Stimulated activated effector memory CD8-positive, alpha-beta T cell treated with anti-CD3 and anti-CD28 coated beads, Interleukin-12 subunit alpha, Interleukin-12 subunit beta, amount 100 ng/mL, for 72 hours (primary cell): ENCODE results near the gene PPP1R9A.
A peak's percentile ranks its signal among the peaks of the same experiment; 100 is the strongest.

Source experiments
- ATAC-seq: fragments of 150-1000 bp; cut with Tn5 transposase; 2 replicates; pipeline ENCODE4 v1.10.0; 2021
- DNase-seq, 2 donors: peaks; one replicate each; pipeline ENCODE4 v3.0.0; 2021 to 2022; ENCODE audit warnings: low spot score in 2 of 2
- H3K27ac Mint-ChIP-seq: one replicate; pipeline ENCODE4 v1.8.0; 2022; ENCODE audit warnings: mild to moderate bottlenecking, mixed read lengths
- H3K36me3 Mint-ChIP-seq: one replicate; pipeline ENCODE4 v1.8.0; 2022; ENCODE audit warnings: mild to moderate bottlenecking, mixed read lengths
- H3K4me1 Mint-ChIP-seq: one replicate; pipeline ENCODE4 v1.8.0; 2022; ENCODE audit warnings: mixed read lengths
- H3K4me3 Mint-ChIP-seq: one replicate; pipeline ENCODE4 v1.8.0; 2022; ENCODE audit warnings: mild to moderate bottlenecking, mixed read lengths
- H3K9me3 Mint-ChIP-seq: one replicate; pipeline ENCODE4 v1.8.0; 2022; ENCODE audit warnings: mixed read lengths

The PPP1R9A gene

GRCh38 chr7:95295397-95295796 lies 388.0 kb downstream of the PPP1R9A start:
- H3K9me3 Mint-ChIP-seq: no peaks in the 10 kb centered on the region
- DNase-seq (no peak), ATAC-seq (no peak)
- H3K4me3 Mint-ChIP-seq: no peak overlapping the region
- H3K36me3 Mint-ChIP-seq: no peaks in the 10 kb centered on the region
- no peak overlapping the region for H3K27ac Mint-ChIP-seq
- H3K4me1 Mint-ChIP-seq: no peaks in the 10 kb centered on the region

GRCh38 chr7:95296456-95296855 lies 389.1 kb downstream of the PPP1R9A start:
- no peaks in the 10 kb centered on the region for H3K9me3 Mint-ChIP-seq
- DNase-seq: no peak

GRCh38 chr7:95297041-95297440 lies 389.6 kb downstream of the PPP1R9A start:
- Mint-ChIP-seq H3K9me3 (no peaks in the 10 kb centered on the region), H3K36me3 (no peaks in the 10 kb centered on the region), H3K27ac (no peak overlapping the region), H3K4me3 (no peak overlapping the region), H3K4me1 (no peaks in the 10 kb centered on the region)
- no peak for ATAC-seq
- no peak for DNase-seq

More at GRCh38 chr7:95296456-95296855, 389.1 kb downstream of the PPP1R9A start:
- no peak for ATAC-seq
- Mint-ChIP-seq H3K4me3 (no peak overlapping the region), H3K27ac (no peak overlapping the region), H3K4me1 (no peaks in the 10 kb centered on the region), H3K36me3 (no peaks in the 10 kb centered on the region)

GRCh38 chr7:95298091-95298490 lies 390.7 kb downstream of the PPP1R9A start:
- ATAC-seq (no peak), DNase-seq (no peak)
- Mint-ChIP-seq H3K36me3 (no peaks in the 10 kb centered on the region), H3K27ac (no peak overlapping the region), H3K9me3 (no peaks in the 10 kb centered on the region), H3K4me3 (no peak overlapping the region), H3K4me1 (no peaks in the 10 kb centered on the region)

GRCh38 chr7:95303013-95303905 lies 395.9 kb downstream of the PPP1R9A start:
- DNase-seq (no peak), ATAC-seq (no peak)
- Mint-ChIP-seq H3K27ac (no peak overlapping the region), H3K4me1 (no peaks in the 10 kb centered on the region), H3K4me3 (no peak overlapping the region), H3K9me3 (no peaks in the 10 kb centered on the region), H3K36me3 (no peaks in the 10 kb centered on the region)

- H3K4me3 Mint-ChIP-seq: no peak overlapping the region
Measured at GRCh38 chr7:95304990-95305389, 397.6 kb downstream of the PPP1R9A start.

GRCh38 chr7:95309951-95310350 lies 402.6 kb downstream of the PPP1R9A start:
- ATAC-seq: no peak
- Mint-ChIP-seq H3K4me3 (no peak overlapping the region), H3K9me3 (no peaks in the 10 kb centered on the region), H3K4me1 (no peaks in the 10 kb centered on the region), H3K36me3 (no peaks in the 10 kb centered on the region), H3K27ac (no peak overlapping the region)
- no peak for DNase-seq

More at GRCh38 chr7:95304990-95305389, 397.6 kb downstream of the PPP1R9A start:
- Mint-ChIP-seq H3K27ac (no peak overlapping the region), H3K36me3 (no peaks in the 10 kb centered on the region), H3K9me3 (no peaks in the 10 kb centered on the region), H3K4me1 (no peaks in the 10 kb centered on the region)
- ATAC-seq (peak; percentile 51), DNase-seq (no peak)

GRCh38 chr7:95311389-95311788 lies 404.0 kb downstream of the PPP1R9A start:
- no peak for ATAC-seq
- H3K36me3 Mint-ChIP-seq: no peaks in the 10 kb centered on the region
- no peak overlapping the region for H3K4me3 Mint-ChIP-seq

GRCh38 chr7:95312561-95312960 lies 405.2 kb downstream of the PPP1R9A start:
- no peak overlapping the region for H3K27ac Mint-ChIP-seq
- DNase-seq: no peak
- no peaks in the 10 kb centered on the region for H3K4me1 Mint-ChIP-seq
- H3K36me3 Mint-ChIP-seq: no peaks in the 10 kb centered on the region
- no peak for ATAC-seq
- H3K9me3 Mint-ChIP-seq: no peaks in the 10 kb centered on the region
- H3K4me3 Mint-ChIP-seq: no peak overlapping the region

More at GRCh38 chr7:95311389-95311788, 404.0 kb downstream of the PPP1R9A start:
- DNase-seq: no peak
- no peaks in the 10 kb centered on the region for H3K9me3 Mint-ChIP-seq
- no peak overlapping the region for H3K27ac Mint-ChIP-seq
- H3K4me1 Mint-ChIP-seq: no peaks in the 10 kb centered on the region

GRCh38 chr7:95316588-95316987 lies 409.2 kb downstream of the PPP1R9A start:
- DNase-seq (no peak), ATAC-seq (no peak)
- Mint-ChIP-seq H3K27ac (no peak overlapping the region), H3K9me3 (no peaks in the 10 kb centered on the region), H3K4me3 (no peak overlapping the region), H3K4me1 (no peaks in the 10 kb centered on the region), H3K36me3 (no peaks in the 10 kb centered on the region)

- no peak for DNase-seq
- Mint-ChIP-seq H3K27ac (no peak overlapping the region), H3K9me3 (no peaks in the 10 kb centered on the region), H3K36me3 (no peaks in the 10 kb centered on the region), H3K4me1 (no peaks in the 10 kb centered on the region), H3K4me3 (no peak overlapping the region)
- ATAC-seq: no peak
Measured at GRCh38 chr7:95317546-95317945, 410.2 kb downstream of the PPP1R9A start.

GRCh38 chr7:95317966-95318365 lies 410.6 kb downstream of the PPP1R9A start:
- H3K27ac Mint-ChIP-seq: no peak overlapping the region
- no peak for ATAC-seq
- H3K36me3 Mint-ChIP-seq: no peaks in the 10 kb centered on the region
- no peak overlapping the region for H3K4me3 Mint-ChIP-seq
- H3K9me3 Mint-ChIP-seq: no peaks in the 10 kb centered on the region
- DNase-seq: no peak
- H3K4me1 Mint-ChIP-seq: no peaks in the 10 kb centered on the region

GRCh38 chr7:95318501-95319100 lies 411.2 kb downstream of the PPP1R9A start:
- ATAC-seq (no peak), DNase-seq (no peak)
- H3K27ac Mint-ChIP-seq: no peak overlapping the region
- no peaks in the 10 kb centered on the region for H3K36me3 Mint-ChIP-seq
- no peaks in the 10 kb centered on the region for H3K9me3 Mint-ChIP-seq
- no peak overlapping the region for H3K4me3 Mint-ChIP-seq
- H3K4me1 Mint-ChIP-seq: no peaks in the 10 kb centered on the region

- H3K36me3 Mint-ChIP-seq: no peaks in the 10 kb centered on the region
- no peak overlapping the region for H3K27ac Mint-ChIP-seq
- no peaks in the 10 kb centered on the region for H3K4me1 Mint-ChIP-seq
- DNase-seq (no peak), ATAC-seq (no peak)
- H3K4me3 Mint-ChIP-seq: no peak overlapping the region
- H3K9me3 Mint-ChIP-seq: no peaks in the 10 kb centered on the region
Measured at GRCh38 chr7:95319570-95319969, 412.2 kb downstream of the PPP1R9A start.

- Mint-ChIP-seq H3K9me3 (no peaks in the 10 kb centered on the region), H3K4me1 (no peaks in the 10 kb centered on the region), H3K27ac (no peak overlapping the region), H3K4me3 (no peak overlapping the region), H3K36me3 (no peaks in the 10 kb centered on the region)
- DNase-seq (no peak), ATAC-seq (no peak)
Measured at GRCh38 chr7:95320651-95321050, 413.3 kb downstream of the PPP1R9A start.

GRCh38 chr7:95321720-95322119 lies 414.3 kb downstream of the PPP1R9A start:
- Mint-ChIP-seq H3K4me3 (no peak overlapping the region), H3K9me3 (no peaks in the 10 kb centered on the region), H3K4me1 (no peaks in the 10 kb centered on the region), H3K27ac (no peak overlapping the region), H3K36me3 (no peaks in the 10 kb centered on the region)
- ATAC-seq (no peak), DNase-seq (no peak)
